Stimulated activated CD8-positive, alpha-beta memory T cell treated with anti-CD3 and anti-CD28 coated beads, Interleukin-15, amount 100 ng/mL, for 4 hours (primary cell): ENCODE data around the gene SBNO1.
A peak's percentile ranks its signal among the peaks of the same experiment; 100 is the strongest.
"Not testable (repeated sequence)": the region's sequence is repeated elsewhere in the genome, so short reads cannot be mapped to it uniquely, and the experiment has no call there.

Source experiments
- DNase-seq, 2 donors: peaks; one replicate each; pipeline ENCODE4 v3.0.0-alpha.2; 2020; ENCODE audit warnings: low read depth in 2 of 2

Gene SBNO1

GRCh38 chr12:123364532-123365024, at the start of gene SBNO1:
Gene SBNO1, minus strand, starts transcription at chr12:123364847. Its CDS starts 14,406 bp downstream, at chr12:123350441.
- peak; percentile 80 to 81 for DNase-seq

- no peak for DNase-seq
These were observed 45.4 kb upstream of the SBNO1 start for GRCh38 chr12:123410041-123410412.

GRCh38 chr12:123409284-123410040, 44.8 kb upstream of the SBNO1 start:
- not testable (repeated sequence) for DNase-seq

GRCh38 chr12:123408619-123409018, 44.0 kb upstream of the SBNO1 start:
- DNase-seq: not testable (repeated sequence)

- DNase-seq: not testable (repeated sequence)
These were observed 43.3 kb upstream of the SBNO1 start for GRCh38 chr12:123407934-123408333.

- not testable (repeated sequence) for DNase-seq
These were observed 42.6 kb upstream of the SBNO1 start for GRCh38 chr12:123407269-123407668.

- no peak for DNase-seq
These were observed 39.9 kb upstream of the SBNO1 start for GRCh38 chr12:123404581-123404980.

- DNase-seq: no peak
These were observed 37.4 kb upstream of the SBNO1 start for GRCh38 chr12:123401753-123402683.

GRCh38 chr12:123399255-123399617, 34.6 kb upstream of the SBNO1 start:
- no peak for DNase-seq

- no peak for DNase-seq
These were observed 34.1 kb upstream of the SBNO1 start for GRCh38 chr12:123398550-123399254.

GRCh38 chr12:123398177-123398549, 33.5 kb upstream of the SBNO1 start:
- no peak for DNase-seq

GRCh38 chr12:123397400-123397799, 32.8 kb upstream of the SBNO1 start:
- no peak for DNase-seq

GRCh38 chr12:123396954-123397353, 32.3 kb upstream of the SBNO1 start:
- DNase-seq: no peak

- DNase-seq: no peak
These were observed 31.9 kb upstream of the SBNO1 start for GRCh38 chr12:123396543-123396942.

- no peak for DNase-seq
These were observed 30.6 kb upstream of the SBNO1 start for GRCh38 chr12:123395236-123395635.

GRCh38 chr12:123393747-123394146, 29.1 kb upstream of the SBNO1 start:
- DNase-seq: no peak

- no peak for DNase-seq
These were observed 27.1 kb upstream of the SBNO1 start for GRCh38 chr12:123391546-123392343.

GRCh38 chr12:123390498-123391426, 26.1 kb upstream of the SBNO1 start:
- no peak for DNase-seq

- peak in 1 of 2 donors; percentile 12 for DNase-seq
These were observed 25.1 kb upstream of the SBNO1 start for GRCh38 chr12:123389560-123390351.
